HG03342 (cell line): ENCODE data around the gene ZNF207.
"Not testable (repeated sequence)": the region's sequence is repeated elsewhere in the genome, so short reads cannot be mapped to it uniquely, and the experiment has no call there.

Source experiments
- ATAC-seq: cut with Tn5 transposase; IDR thresholded peaks from one replicate; pipeline ENCODE4 v1.9.1; 2021; ENCODE audit warnings: mild to moderate bottlenecking, moderate library complexity; ENCODE audit not compliant: unreplicated experiment

ZNF207 gene

GRCh38 chr17:32349854-32350665 is at the start of gene ZNF207:
TSS of gene ZNF207 (plus strand) at chr17:32350157. CDS start at chr17:32350286, 129 bp downstream.
- peak; percentile 85 for ATAC-seq

DNA sequence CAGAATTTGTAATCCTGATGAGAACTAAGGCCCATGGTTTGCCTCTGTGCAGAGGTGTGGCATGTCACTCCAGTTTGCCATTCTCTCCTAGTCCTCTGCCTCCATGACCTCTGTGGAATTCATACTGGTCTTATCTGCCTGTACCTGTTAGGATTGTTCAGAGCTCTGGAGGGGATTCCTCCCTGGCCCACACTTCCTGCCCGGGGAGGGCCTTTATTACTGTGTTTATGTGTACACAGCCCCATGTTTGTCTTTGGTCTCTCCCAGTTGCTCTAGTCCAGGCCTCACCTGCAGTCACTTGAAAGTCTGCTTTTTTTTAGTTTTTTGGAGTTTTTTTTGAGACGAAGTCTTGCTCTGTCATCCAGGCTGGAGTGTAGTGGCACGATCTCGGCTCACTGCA is 47.9 kb upstream of the ZNF207 start:
- ATAC-seq: no peak

- no peak for ATAC-seq
Measured at GRCh38 chr17:32302860-32303649, 46.9 kb upstream of the ZNF207 start.

- ATAC-seq: no peak
Measured at GRCh38 chr17:32303781-32304288, 46.1 kb upstream of the ZNF207 start.

GRCh38 chr17:32305049-32305448 is 44.9 kb upstream of the ZNF207 start:
- ATAC-seq: no peak

- ATAC-seq: no peak
Measured at GRCh38 chr17:32307658-32308057, 42.3 kb upstream of the ZNF207 start.

- ATAC-seq: no peak
Measured at GRCh38 chr17:32311028-32311536, 38.9 kb upstream of the ZNF207 start.

DNA sequence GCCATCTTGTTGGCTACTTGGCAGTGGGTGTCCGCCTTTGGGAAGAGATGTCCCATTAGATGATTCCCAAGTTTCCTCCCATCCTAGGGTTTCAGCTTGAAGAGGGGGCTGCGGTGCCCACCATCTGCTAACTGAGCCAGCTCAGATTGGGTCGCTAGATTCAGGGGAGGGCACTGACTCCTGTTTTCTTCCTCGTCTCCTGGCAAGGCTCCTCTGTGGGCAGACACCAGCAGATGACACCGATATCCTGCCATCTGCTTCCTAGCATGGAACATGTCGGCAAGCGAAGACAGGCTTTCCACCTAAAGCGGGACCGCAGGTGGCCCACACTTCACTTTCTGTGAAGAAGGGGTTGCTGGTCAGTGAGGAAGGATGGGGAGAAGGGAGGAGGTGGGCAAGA is 35.3 kb upstream of the ZNF207 start:
- ATAC-seq: no peak

DNA sequence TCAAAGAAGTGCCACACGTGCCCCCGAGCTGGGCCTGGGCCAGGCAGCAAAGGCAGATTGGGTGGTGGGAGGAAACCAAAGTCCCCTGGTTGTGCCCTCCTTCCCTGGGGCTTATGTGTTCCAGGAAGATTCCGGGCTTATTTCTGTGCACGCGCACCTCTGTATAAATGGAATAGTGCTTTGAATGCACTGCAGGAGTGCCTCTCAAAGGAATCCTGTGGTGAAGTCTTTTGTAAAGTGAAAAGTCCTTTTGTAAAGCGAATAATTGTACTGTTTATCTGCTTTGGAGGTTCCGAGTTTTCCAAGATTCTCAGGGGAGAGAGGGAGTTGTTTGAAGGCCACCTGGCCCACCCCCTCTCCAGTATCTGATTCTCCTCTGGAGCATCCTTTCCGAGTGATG is 34.8 kb upstream of the ZNF207 start:
- ATAC-seq: no peak

GRCh38 chr17:32316653-32317052 is 33.3 kb upstream of the ZNF207 start:
- not testable (repeated sequence) for ATAC-seq

DNA sequence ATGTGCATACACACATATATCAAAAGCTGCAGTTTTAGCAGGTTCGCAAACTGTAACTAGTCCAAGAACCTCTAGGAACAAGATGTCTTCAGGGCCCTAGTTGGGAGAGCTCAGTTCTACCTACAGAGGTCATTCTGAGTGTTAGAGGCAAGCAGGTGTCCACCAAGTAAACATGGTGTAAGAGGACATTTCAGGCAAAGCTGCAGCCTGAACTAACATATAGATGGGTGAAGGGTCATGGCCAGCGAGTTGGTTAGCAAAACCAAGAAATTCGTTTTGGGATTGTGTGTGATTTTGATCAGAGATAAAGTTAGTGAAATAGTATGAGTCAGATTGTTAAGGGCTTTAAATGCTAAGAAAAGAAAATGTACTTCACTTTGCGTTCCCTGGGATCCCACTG is 32.6 kb upstream of the ZNF207 start:
- ATAC-seq: no peak

DNA sequence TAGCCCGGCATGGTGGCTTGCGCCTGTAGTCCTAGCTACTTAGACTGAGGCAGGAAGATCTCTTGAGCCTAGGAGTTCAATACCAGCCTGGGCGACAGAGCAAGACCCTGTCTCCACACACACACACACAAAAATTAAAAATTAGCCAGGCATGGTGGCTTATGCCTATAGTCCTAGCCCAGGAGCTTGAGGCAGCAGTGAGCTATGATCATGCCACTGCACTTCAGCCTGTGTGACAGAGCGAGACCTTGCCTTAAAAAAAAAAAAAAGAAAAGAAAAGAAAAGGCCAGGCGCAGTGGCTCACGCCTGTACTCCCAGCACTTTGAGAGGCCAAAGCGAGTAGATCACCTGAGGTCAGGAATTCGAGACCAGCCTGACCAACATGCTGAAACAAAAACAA is 31.9 kb upstream of the ZNF207 start:
- ATAC-seq: no peak

GRCh38 chr17:32319548-32319905 is 30.4 kb upstream of the ZNF207 start:
- ATAC-seq: no peak

DNA sequence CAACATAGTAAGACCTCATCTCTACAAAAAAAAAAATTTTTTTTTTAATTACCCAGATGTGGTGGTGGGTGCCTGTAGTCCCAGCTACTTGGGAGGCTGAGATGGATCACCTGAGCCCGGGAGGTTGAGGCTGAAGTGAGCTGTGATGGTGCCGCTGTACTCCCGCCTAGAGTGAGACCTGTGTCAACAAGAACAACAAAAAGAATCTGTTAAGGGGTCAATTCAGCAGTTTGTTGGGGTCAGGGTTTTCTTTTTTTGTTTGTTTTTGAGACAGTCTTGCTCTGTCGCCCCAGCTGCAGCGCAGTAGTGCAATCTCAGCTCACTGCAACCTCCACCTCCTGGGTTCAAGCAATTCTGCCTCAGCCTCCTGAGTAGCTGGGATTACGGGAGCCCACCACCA is 29.9 kb upstream of the ZNF207 start:
- not testable (repeated sequence) for ATAC-seq

GRCh38 chr17:32320847-32321246 is 29.1 kb upstream of the ZNF207 start:
- ATAC-seq: no peak

- no peak for ATAC-seq
Measured at GRCh38 chr17:32323046-32323445, 26.9 kb upstream of the ZNF207 start.

- no peak for ATAC-seq
Measured at GRCh38 chr17:32323811-32324491, 26.0 kb upstream of the ZNF207 start.

- ATAC-seq: no peak
Measured at GRCh38 chr17:32327911-32328310, 22.0 kb upstream of the ZNF207 start.

- ATAC-seq: no peak
Measured at GRCh38 chr17:32330147-32330546, 19.8 kb upstream of the ZNF207 start.

DNA sequence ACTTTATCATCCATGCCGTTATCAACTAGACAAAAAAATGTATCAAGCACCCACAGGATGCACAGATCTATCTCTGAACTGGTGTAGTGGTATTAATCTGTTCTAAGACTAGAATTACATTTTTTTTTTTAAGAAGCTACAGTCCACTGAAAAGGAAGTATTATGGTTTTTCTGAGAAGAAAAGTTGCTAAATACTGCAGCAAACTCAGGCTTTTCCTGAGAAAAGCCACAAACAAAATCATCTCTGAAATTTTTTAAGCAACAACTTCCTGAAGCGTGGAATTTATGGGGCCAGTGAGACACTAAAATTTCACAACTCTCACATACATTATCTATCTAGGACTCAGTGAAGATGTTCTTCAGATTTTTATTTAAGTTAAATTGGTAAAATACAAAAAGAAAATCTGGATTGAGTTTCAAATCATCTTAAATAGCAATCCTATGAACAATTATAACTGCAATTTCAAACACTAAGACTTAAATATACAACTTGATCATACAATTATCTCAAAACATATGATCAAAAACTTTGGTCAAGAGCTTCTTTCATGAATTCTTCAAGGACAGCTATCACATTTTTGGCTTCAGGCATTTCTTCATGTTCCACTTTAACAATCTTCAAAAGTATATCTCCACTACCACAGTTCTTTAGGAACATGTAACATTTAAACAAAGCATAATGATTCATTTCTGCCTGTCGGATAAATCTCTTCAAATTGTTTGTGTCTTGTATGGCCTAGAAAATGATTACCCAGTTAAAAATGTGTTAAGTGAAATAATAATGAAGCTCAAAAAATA is 18.5 kb upstream of the ZNF207 start:
- no peak for ATAC-seq
